ENCODE results near the gene PTGER4. TPM values are rescaled to one million over a fixed set of nuclear protein-coding genes. Genes with fewer than 3 reads are reported as not detected.
"Not testable (repeated sequence)": the region's sequence is repeated elsewhere in the genome, so short reads cannot be mapped to it uniquely, and the experiment has no call there.

Gene PTGER4
- total RNA-seq, 2 donors from 2014 or later = 56.9 to 61.0 TPM

DNA sequence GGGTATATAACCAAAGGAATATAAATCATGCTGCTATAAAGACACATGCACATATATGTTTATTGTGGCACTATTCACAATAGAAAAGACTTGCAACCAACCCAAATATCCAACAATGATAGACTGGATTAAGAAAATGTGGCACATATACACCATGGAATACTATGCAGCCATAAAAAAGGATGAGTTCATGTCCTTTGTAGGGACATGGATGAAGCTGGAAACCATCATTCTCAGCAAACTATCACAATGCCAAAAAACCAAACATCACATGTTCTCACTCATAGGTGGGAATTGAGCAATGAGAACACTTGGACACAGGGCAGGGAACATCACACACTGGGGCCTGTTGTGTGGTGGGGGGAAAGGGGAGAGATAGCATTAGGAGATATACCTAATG, 30.9 kb downstream of the PTGER4 start:
- ATAC-seq; H3K27ac Mint-ChIP-seq; DNase-seq (ENCODE audit: low spot score in 2 of 2): not testable (repeated sequence)
- Mint-ChIP-seq H3K9me3 (peaks cover 16 to 20% of the 10 kb centered on the region in 2 donors), H3K36me3 (peaks cover 29 to 43% of the 10 kb centered on the region in 2 donors)

GRCh38 chr5:40714001-40714400, 34.3 kb downstream of the PTGER4 start:
- no peak overlapping the region for H3K27ac Mint-ChIP-seq

GRCh38 chr5:40716000-40716399, 36.3 kb downstream of the PTGER4 start:
- ATAC-seq = no peak
- peaks cover 7 to 10% of the 10 kb centered on the region in 2 donors for H3K36me3 Mint-ChIP-seq

More at GRCh38 chr5:40714001-40714400, 34.3 kb downstream of the PTGER4 start:
- no peaks in the 10 kb centered on the region for H3K9me3 Mint-ChIP-seq
- peaks cover 12 to 14% of the 10 kb centered on the region in 2 donors for H3K36me3 Mint-ChIP-seq
- DNase-seq (ENCODE audit: low spot score in 2 of 2) (no peak), ATAC-seq (no peak)

GRCh38 chr5:40716590-40716989, 36.9 kb downstream of the PTGER4 start:
- Mint-ChIP-seq H3K27ac (no peak overlapping the region), H3K9me3 (peaks cover 5 to 11% of the 10 kb centered on the region in 2 donors), H3K36me3 (peaks cover 13 to 16% of the 10 kb centered on the region in 2 donors)
- ATAC-seq (no peak), DNase-seq (ENCODE audit: low spot score in 2 of 2) (no peak)

More at GRCh38 chr5:40716000-40716399, 36.3 kb downstream of the PTGER4 start:
- Mint-ChIP-seq H3K9me3 (peaks cover 4 to 7% of the 10 kb centered on the region in 2 donors), H3K27ac (no peak overlapping the region)
- no peak for DNase-seq (ENCODE audit: low spot score in 2 of 2)

DNA sequence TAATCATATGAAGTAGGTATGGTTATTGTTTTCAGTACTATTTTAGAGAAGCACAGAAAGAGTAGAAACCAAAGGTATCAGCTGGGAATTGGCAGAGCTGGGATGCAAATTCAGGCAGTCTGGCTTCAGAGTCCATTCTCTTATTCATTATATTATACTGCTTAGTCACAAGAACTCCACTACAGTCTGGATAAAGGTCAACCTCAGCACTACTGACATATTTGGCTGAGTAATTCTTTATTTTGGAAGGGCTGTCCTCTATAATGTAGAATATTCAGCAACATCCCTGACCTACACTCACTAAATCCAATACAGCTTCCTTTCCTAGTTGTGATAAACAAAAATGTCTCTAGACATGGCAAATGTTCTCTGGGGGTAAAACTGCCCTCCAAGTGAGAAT, 37.6 kb downstream of the PTGER4 start:
- peak overlapping the region in 1 of 2 donors; percentile 72 for H3K27ac Mint-ChIP-seq
- no peak for DNase-seq (ENCODE audit: low spot score in 2 of 2)
- H3K9me3 Mint-ChIP-seq = peaks cover 5 to 11% of the 10 kb centered on the region in 2 donors
- no peak for ATAC-seq
- peaks cover 18 to 20% of the 10 kb centered on the region in 2 donors for H3K36me3 Mint-ChIP-seq

GRCh38 chr5:40720069-40720468, 40.4 kb downstream of the PTGER4 start:
- ATAC-seq (no peak), DNase-seq (ENCODE audit: low spot score in 2 of 2) (no peak)
- Mint-ChIP-seq H3K27ac (no peak overlapping the region), H3K9me3 (peaks cover 5 to 11% of the 10 kb centered on the region in 2 donors), H3K36me3 (peaks cover 18 to 28% of the 10 kb centered on the region in 2 donors)

GRCh38 chr5:40722497-40722911, 42.8 kb downstream of the PTGER4 start:
- not testable (repeated sequence) for H3K27ac Mint-ChIP-seq; ATAC-seq; DNase-seq (ENCODE audit: low spot score in 2 of 2)
- peaks cover 5 to 11% of the 10 kb centered on the region in 2 donors for H3K9me3 Mint-ChIP-seq
- peaks cover 17 to 36% of the 10 kb centered on the region in 2 donors for H3K36me3 Mint-ChIP-seq

DNA sequence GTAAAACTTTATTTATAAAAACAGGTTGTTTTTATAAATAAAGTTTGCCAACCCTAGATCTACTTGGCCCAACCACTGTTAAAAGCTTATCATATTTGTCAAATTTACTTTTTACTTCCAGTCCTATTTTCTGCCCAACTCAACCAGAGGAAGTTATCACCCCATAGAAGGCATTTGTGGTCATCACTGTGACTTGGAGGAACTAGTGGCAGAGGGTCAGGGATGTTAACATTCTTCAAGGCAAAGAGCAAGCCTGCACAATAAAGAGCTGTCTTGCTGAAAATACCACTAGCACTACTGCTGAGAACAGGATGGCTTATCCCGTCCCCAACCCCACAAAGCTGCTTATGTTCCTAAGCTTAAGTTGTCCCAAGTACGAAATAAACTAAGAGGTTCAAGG, 53.7 kb downstream of the PTGER4 start:
- ATAC-seq = no peak
- H3K27ac Mint-ChIP-seq = no peak overlapping the region
- H3K36me3 Mint-ChIP-seq = peaks cover 0 to 16% of the 10 kb centered on the region in 2 donors

GRCh38 chr5:40733879-40734563, 54.3 kb downstream of the PTGER4 start:
- Mint-ChIP-seq H3K9me3 (peaks cover 0 to 6% of the 10 kb centered on the region in 2 donors), H3K36me3 (peaks cover 0 to 16% of the 10 kb centered on the region in 2 donors), H3K27ac (no peak overlapping the region)
- ATAC-seq = no peak
- no peak for DNase-seq (ENCODE audit: low spot score in 2 of 2)

More for the DNA sequence above, 53.7 kb downstream of the PTGER4 start:
- DNase-seq (ENCODE audit: low spot score in 2 of 2) = no peak
- H3K9me3 Mint-ChIP-seq = peaks cover 0 to 6% of the 10 kb centered on the region in 2 donors

- H3K36me3 Mint-ChIP-seq = peaks cover 0 to 23% of the 10 kb centered on the region in 2 donors
- H3K9me3 Mint-ChIP-seq = peaks cover 0 to 6% of the 10 kb centered on the region in 2 donors
- no peak for DNase-seq (ENCODE audit: low spot score in 2 of 2)
- peak overlapping the region in 1 of 2 donors; percentile 60 for H3K27ac Mint-ChIP-seq
- peak; percentile 33 to 35 for ATAC-seq
Observed at GRCh38 chr5:40734986-40735385, 55.3 kb downstream of the PTGER4 start.

DNA sequence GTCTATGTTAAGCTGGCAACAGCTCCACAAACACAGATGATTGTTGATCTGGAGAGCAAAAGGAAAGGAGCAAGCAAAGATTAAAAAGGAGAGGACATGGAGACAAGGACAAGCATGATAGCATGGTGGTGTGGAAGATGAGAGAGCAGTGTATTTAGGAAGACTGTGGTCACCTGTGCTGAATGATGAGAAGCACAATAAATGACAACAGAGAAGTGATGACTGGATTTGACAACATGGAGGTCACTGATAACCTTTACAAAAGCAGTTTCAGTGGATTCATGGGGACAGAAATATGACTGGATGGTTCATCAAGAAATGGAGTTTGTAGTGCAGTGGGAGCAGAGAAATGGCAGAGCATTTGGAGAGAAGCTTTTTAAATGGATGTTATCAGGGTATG, 55.9 kb downstream of the PTGER4 start:
- ATAC-seq = peak in 1 of 2 donors; percentile 65
- Mint-ChIP-seq H3K27ac (peak overlapping the region; percentile 51 to 60), H3K36me3 (peaks cover 4 to 28% of the 10 kb centered on the region in 2 donors), H3K9me3 (peaks cover 0 to 8% of the 10 kb centered on the region in 2 donors)
- no peak for DNase-seq (ENCODE audit: low spot score in 2 of 2)

DNA sequence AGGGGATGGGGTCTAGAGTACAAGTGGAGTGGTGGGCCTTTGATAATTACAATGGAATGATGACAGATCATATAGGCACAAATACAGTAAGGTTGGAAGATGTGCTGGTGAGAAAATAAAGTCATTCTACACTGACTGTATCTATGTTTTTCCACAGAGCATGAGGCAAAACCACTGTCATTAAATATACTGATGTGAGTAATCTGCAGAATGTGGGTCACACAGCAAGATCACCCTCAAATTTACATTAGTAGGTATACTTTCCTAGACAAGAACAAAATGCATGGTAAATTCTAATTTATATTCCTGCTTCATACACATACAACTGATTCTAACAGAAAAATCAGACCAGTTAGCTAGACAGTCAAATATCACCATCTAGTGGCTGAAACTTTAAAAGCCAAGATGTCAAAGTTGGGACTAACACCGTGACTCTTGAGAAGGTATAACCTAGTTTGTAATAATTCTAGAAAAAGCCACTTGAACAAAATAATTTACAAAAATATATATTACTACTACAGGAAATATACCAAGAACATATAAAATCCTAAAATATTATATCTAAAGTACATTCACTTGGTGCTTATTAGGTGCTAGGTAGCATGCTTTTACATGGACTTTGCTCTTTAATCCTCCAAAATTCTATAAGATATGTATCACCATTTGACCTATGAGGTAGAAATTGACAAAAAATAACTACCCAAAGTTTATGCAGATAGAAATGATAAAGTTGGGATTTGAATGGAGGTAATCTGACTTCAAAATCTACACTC, 56.6 kb downstream of the PTGER4 start:
- Mint-ChIP-seq H3K27ac (peak overlapping the region; percentile 51 to 60), H3K9me3 (peaks cover 4 to 15% of the 10 kb centered on the region in 2 donors), H3K36me3 (peaks cover 10 to 31% of the 10 kb centered on the region in 2 donors)
- ATAC-seq = peak; percentile 80
- DNase-seq (ENCODE audit: low spot score in 2 of 2) = peak in 1 of 2 donors; percentile 22

DNA sequence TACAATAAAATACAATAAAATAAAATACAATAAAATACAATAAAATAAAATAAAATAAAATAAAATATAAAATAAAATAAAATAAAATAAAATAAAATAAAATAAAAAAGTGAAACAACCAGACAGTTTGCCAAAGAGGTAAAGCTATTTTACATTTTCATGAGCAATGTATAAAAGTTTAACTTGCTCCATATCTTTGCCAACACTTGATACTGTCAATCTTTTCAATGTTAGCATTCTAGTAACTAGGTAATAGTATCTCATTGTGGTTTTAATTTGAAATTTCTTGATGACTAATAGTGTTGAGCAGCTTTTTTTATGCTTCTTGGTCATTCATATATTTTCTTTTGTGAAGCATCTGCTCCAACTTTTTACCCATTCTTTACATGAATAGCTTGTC, 58.8 kb downstream of the PTGER4 start:
- H3K36me3 Mint-ChIP-seq = peaks cover 15 to 33% of the 10 kb centered on the region in 2 donors

More for the DNA sequence above, 58.8 kb downstream of the PTGER4 start:
- peaks cover 4 to 10% of the 10 kb centered on the region in 2 donors for H3K9me3 Mint-ChIP-seq
- H3K27ac Mint-ChIP-seq = no peak overlapping the region
- DNase-seq (ENCODE audit: low spot score in 2 of 2) (no peak), ATAC-seq (no peak)

Other genes with a start within 250 kb of the PTGER4 start
- gene TTC33, start 76.0 kb downstream of the PTGER4 start, total RNA-seq = 10 to 100 TPM; 22.2 to 22.5 TPM
- gene PRKAA1, start 118.5 kb downstream of the PTGER4 start, total RNA-seq = 10 to 100 TPM; 48.2 to 50.0 TPM
- gene RPL37, start 155.3 kb downstream of the PTGER4 start, total RNA-seq = 1,000 to 10,000 TPM; 1,805 to 1,969 TPM
- 1 to 10 TPM; 2.2 to 2.8 TPM for gene CARD6, start 161.5 kb downstream of the PTGER4 start, total RNA-seq
- not detected for gene C7, start 229.6 kb downstream of the PTGER4 start, total RNA-seq

All from activated naive CD4-positive, alpha-beta T cell treated with anti-CD3 and anti-CD28 coated beads, Interleukin-2, amount 50 U/mL, for 72 hours (primary cell).